ENCODE data around the gene NVL. TPM values are rescaled to one million over a fixed set of nuclear protein-coding genes. Genes with fewer than 3 reads are reported as not detected.

The NVL gene
- total RNA-seq, 1 experiment from 2014 or later, result 81.5 TPM

- CTCF ChIA-PET, result interaction anchor here (0.7 to 4.3 kb wide), 4 partner anchors 21 to 472 kb away, joined by 3 to 33 read pairs (median 4); no protein-coding TSS in a partner anchor
- H3K4me1 Mint-ChIP-seq (ENCODE audit: insufficient read depth, unreplicated experiment), result peaks cover 33% of the 10 kb centered on the region
- no peaks in the 10 kb centered on the region for H3K27me3 Mint-ChIP-seq (ENCODE audit: insufficient read depth, unreplicated experiment)
- peak overlapping the region; percentile 99 for H3K27ac Mint-ChIP-seq (ENCODE audit: low read depth, unreplicated experiment)
- POLR2A ChIA-PET, result interaction anchor here (0.7 to 4.7 kb wide), 6 partner anchors 27 to 630 kb away, joined by 3 to 45 read pairs (median 3); partner anchors contain the start of gene FBXO28
- no peak for DNase-seq (ENCODE audit: unreplicated experiment)
- H3K4me3 Mint-ChIP-seq (ENCODE audit: unreplicated experiment), result peak overlapping the region; percentile 86
- BruUV-seq (replicated peaks), result no TSS peak
- no peaks in the 10 kb centered on the region for H3K9me3 Mint-ChIP-seq (ENCODE audit: unreplicated experiment)
- TF ChIP-seq CTCF (IDR thresholded peaks at IDR 0.05; ENCODE audit: unreplicated experiment), result no peak
- intact Hi-C loops (cut with micrococcal nuclease), result no loop called here
- peaks cover 5% of the 10 kb centered on the region for H3K36me3 Mint-ChIP-seq (ENCODE audit: insufficient read depth, unreplicated experiment)
Measured at GRCh38 chr1:224331326-224331725, 1.4 kb upstream of the NVL start.

GRCh38 chr1:224329484-224329841, 509 bp downstream of the NVL start:
- intact Hi-C loops (cut with micrococcal nuclease), result no loop called here
- Mint-ChIP-seq H3K27me3 (ENCODE audit: insufficient read depth, unreplicated experiment) (no peaks in the 10 kb centered on the region), H3K36me3 (ENCODE audit: insufficient read depth, unreplicated experiment) (peaks cover 12% of the 10 kb centered on the region), H3K4me1 (ENCODE audit: insufficient read depth, unreplicated experiment) (peaks cover 33% of the 10 kb centered on the region), H3K27ac (ENCODE audit: low read depth, unreplicated experiment) (peak overlapping the region; percentile 99), H3K9me3 (ENCODE audit: unreplicated experiment) (no peaks in the 10 kb centered on the region), H3K4me3 (ENCODE audit: unreplicated experiment) (peak overlapping the region; percentile 86)
- no peak for DNase-seq (ENCODE audit: unreplicated experiment)
- no peak for TF ChIP-seq CTCF (IDR thresholded peaks at IDR 0.05; ENCODE audit: unreplicated experiment)
- BruUV-seq (replicated peaks), result TSS peak; percentile 54
- POLR2A ChIA-PET, result interaction anchor here (0.6 to 2.7 kb wide), 80 partner anchors 9 to 1733 kb away, joined by 3 to 109 read pairs (median 5); partner anchors contain the start of genes AIDA, BROX, CNIH4 and DEGS1
- CTCF ChIA-PET, result interaction anchor here (0.7 to 1.9 kb wide), 14 partner anchors 8 to 651 kb away, joined by 3 to 7 read pairs (median 3); no protein-coding TSS in a partner anchor

GRCh38 chr1:224328644-224329043, 1.3 kb downstream of the NVL start:
- ChIA-PET POLR2A (interaction anchor here (0.8 to 2.7 kb wide), 17 partner anchors 11 to 628 kb away, joined by 3 to 109 read pairs (median 10); partner anchors contain the start of genes CNIH4, DEGS1, FBXO28 and WDR26), CTCF (interaction anchor here (1.0 to 1.6 kb wide), 4 partner anchors 13 to 212 kb away, joined by 3 to 5 read pairs (median 4); no protein-coding TSS in a partner anchor)
- Mint-ChIP-seq H3K27me3 (ENCODE audit: insufficient read depth, unreplicated experiment) (no peaks in the 10 kb centered on the region), H3K36me3 (ENCODE audit: insufficient read depth, unreplicated experiment) (peaks cover 12% of the 10 kb centered on the region), H3K4me1 (ENCODE audit: insufficient read depth, unreplicated experiment) (peaks cover 31% of the 10 kb centered on the region), H3K4me3 (ENCODE audit: unreplicated experiment) (peak overlapping the region; percentile 86), H3K27ac (ENCODE audit: low read depth, unreplicated experiment) (peak overlapping the region; percentile 99), H3K9me3 (ENCODE audit: unreplicated experiment) (no peaks in the 10 kb centered on the region)
- intact Hi-C loops (cut with micrococcal nuclease), result no loop called here
- DNase-seq (ENCODE audit: unreplicated experiment), result no peak
- no TSS peak for BruUV-seq (replicated peaks)
- TF ChIP-seq CTCF (IDR thresholded peaks at IDR 0.05; ENCODE audit: unreplicated experiment), result no peak

- no TSS peak for BruUV-seq (replicated peaks)
- Mint-ChIP-seq H3K36me3 (ENCODE audit: insufficient read depth, unreplicated experiment) (peaks cover 16% of the 10 kb centered on the region), H3K9me3 (ENCODE audit: unreplicated experiment) (no peaks in the 10 kb centered on the region), H3K4me3 (ENCODE audit: unreplicated experiment) (no peak overlapping the region), H3K27me3 (ENCODE audit: insufficient read depth, unreplicated experiment) (no peaks in the 10 kb centered on the region), H3K4me1 (ENCODE audit: insufficient read depth, unreplicated experiment) (peaks cover 25% of the 10 kb centered on the region), H3K27ac (ENCODE audit: low read depth, unreplicated experiment) (no peak overlapping the region)
- CTCF ChIA-PET, result interaction anchor here (0.8 to 1.0 kb wide), 2 partner anchors 58 to 210 kb away, joined by 4 read pairs; no protein-coding TSS in a partner anchor
- intact Hi-C loops (cut with micrococcal nuclease), result no loop called here
- no peak for DNase-seq (ENCODE audit: unreplicated experiment)
- no peak for TF ChIP-seq CTCF (IDR thresholded peaks at IDR 0.05; ENCODE audit: unreplicated experiment)
- POLR2A ChIA-PET, result interaction anchor here (2.2 to 3.0 kb wide), 2 partner anchors 16 to 210 kb away, joined by 7 to 11 read pairs; no protein-coding TSS in a partner anchor
Measured at GRCh38 chr1:224325959-224326358, 4.0 kb downstream of the NVL start.
